ENCODE measurements around the gene CCDC39. TPM values are rescaled to one million over a fixed set of nuclear protein-coding genes. Genes with fewer than 3 reads are reported as not detected.

Gene CCDC39
- polyA plus RNA-seq (2013, experiment 1 of 2), result 0.85 TPM
- 0.51 TPM for polyA plus RNA-seq (2013, experiment 2 of 2)

- WGBS, result under 1% methylated on average over 56 of the region's 56 CpGs
- H3K4me1 ChIP-seq (ENCODE audit: insufficient read depth, low read length), result peaks cover 7% of the 10 kb centered on the region; the same call in 1 of the 2 replicates
These were observed at the start of gene CCDC39 for GRCh38 chr3:180679178-180680096. CCDC39 (minus strand) TSS chr3:180679489; CDS start chr3:180679380, 109 bp downstream.

GRCh38 chr3:180720012-180720411, 40.7 kb upstream of the CCDC39 start:
- no peak overlapping the region for H3K9ac ChIP-seq (ENCODE audit: low read depth, low read length)
- no CpG with 5 or more reads among the region's 1 CpG for WGBS
- H3K4me3 ChIP-seq (ENCODE audit: low read length), result no peak overlapping the region
- no peaks in the 10 kb centered on the region for H3K36me3 ChIP-seq (ENCODE audit: insufficient read depth, low read length)
- no peaks in the 10 kb centered on the region for H3K9me3 ChIP-seq (ENCODE audit: insufficient read depth, low read depth, low read length)
- H3K27me3 ChIP-seq (ENCODE audit: insufficient read depth, low read length), result no peaks in the 10 kb centered on the region
- no peak overlapping the region for H3K27ac ChIP-seq (ENCODE audit: low read depth, low read length)
- peaks cover 2% of the 10 kb centered on the region; the same call in 1 of the 2 replicates for H3K4me1 ChIP-seq (ENCODE audit: insufficient read depth, low read length)

More at GRCh38 chr3:180679178-180680096, at the start of gene CCDC39:
- no peaks in the 10 kb centered on the region for H3K36me3 ChIP-seq (ENCODE audit: insufficient read depth, low read length)
- peaks cover 6% of the 10 kb centered on the region; the same call in 1 of the 2 replicates for H3K27me3 ChIP-seq (ENCODE audit: insufficient read depth, low read length)
- H3K9ac ChIP-seq (ENCODE audit: low read depth, low read length), result peak within 1 kb of the TSS; percentile 24
- peak within 1 kb of the TSS; percentile 88 for H3K4me3 ChIP-seq (ENCODE audit: low read length)
- no peak within 1 kb of the TSS for H3K27ac ChIP-seq (ENCODE audit: low read depth, low read length)
- no peaks in the 10 kb centered on the region for H3K9me3 ChIP-seq (ENCODE audit: insufficient read depth, low read depth, low read length)

- WGBS, result 0% methylated on average over 1 of the region's 2 CpGs
- Histone ChIP-seq H3K9me3 (ENCODE audit: insufficient read depth, low read depth, low read length) (peaks cover 12% of the 10 kb centered on the region), H3K36me3 (ENCODE audit: insufficient read depth, low read length) (no peaks in the 10 kb centered on the region), H3K9ac (ENCODE audit: low read depth, low read length) (no peak overlapping the region), H3K27ac (ENCODE audit: low read depth, low read length) (peak overlapping the region; percentile 91; the same call in 1 of the 2 replicates), H3K4me3 (ENCODE audit: low read length) (peak overlapping the region; percentile 6; the same call in 1 of the 2 replicates), H3K4me1 (ENCODE audit: insufficient read depth, low read length) (peaks cover 32% of the 10 kb centered on the region), H3K27me3 (ENCODE audit: insufficient read depth, low read length) (no peaks in the 10 kb centered on the region)
These were observed 28.6 kb upstream of the CCDC39 start for GRCh38 chr3:180707896-180708295.

GRCh38 chr3:180705619-180706018, 26.3 kb upstream of the CCDC39 start:
- H3K4me1 ChIP-seq (ENCODE audit: insufficient read depth, low read length), result peaks cover 28% of the 10 kb centered on the region
- no peak overlapping the region for H3K27ac ChIP-seq (ENCODE audit: low read depth, low read length)
- H3K27me3 ChIP-seq (ENCODE audit: insufficient read depth, low read length), result no peaks in the 10 kb centered on the region
- no peaks in the 10 kb centered on the region for H3K36me3 ChIP-seq (ENCODE audit: insufficient read depth, low read length)
- 94% methylated on average over 4 of the region's 4 CpGs for WGBS
- H3K9ac ChIP-seq (ENCODE audit: low read depth, low read length), result no peak overlapping the region
- H3K9me3 ChIP-seq (ENCODE audit: insufficient read depth, low read depth, low read length), result peaks cover 15% of the 10 kb centered on the region
- H3K4me3 ChIP-seq (ENCODE audit: low read length), result no peak overlapping the region

GRCh38 chr3:180704532-180704931, 25.2 kb upstream of the CCDC39 start:
- H3K4me3 ChIP-seq (ENCODE audit: low read length), result no peak overlapping the region
- H3K27ac ChIP-seq (ENCODE audit: low read depth, low read length), result no peak overlapping the region
- no peaks in the 10 kb centered on the region for H3K27me3 ChIP-seq (ENCODE audit: insufficient read depth, low read length)
- H3K4me1 ChIP-seq (ENCODE audit: insufficient read depth, low read length), result peaks cover 28% of the 10 kb centered on the region
- H3K9me3 ChIP-seq (ENCODE audit: insufficient read depth, low read depth, low read length), result peaks cover 15% of the 10 kb centered on the region
- H3K36me3 ChIP-seq (ENCODE audit: insufficient read depth, low read length), result no peaks in the 10 kb centered on the region
- H3K9ac ChIP-seq (ENCODE audit: low read depth, low read length), result no peak overlapping the region

GRCh38 chr3:180700941-180701340, 21.7 kb upstream of the CCDC39 start:
- no peaks in the 10 kb centered on the region for H3K4me1 ChIP-seq (ENCODE audit: insufficient read depth, low read length)
- H3K27ac ChIP-seq (ENCODE audit: low read depth, low read length), result no peak overlapping the region
- 88% methylated on average over 3 of the region's 3 CpGs for WGBS
- H3K9me3 ChIP-seq (ENCODE audit: insufficient read depth, low read depth, low read length), result peaks cover 15% of the 10 kb centered on the region
- H3K36me3 ChIP-seq (ENCODE audit: insufficient read depth, low read length), result no peaks in the 10 kb centered on the region
- H3K27me3 ChIP-seq (ENCODE audit: insufficient read depth, low read length), result no peaks in the 10 kb centered on the region
- H3K4me3 ChIP-seq (ENCODE audit: low read length), result no peak overlapping the region
- H3K9ac ChIP-seq (ENCODE audit: low read depth, low read length), result no peak overlapping the region

GRCh38 chr3:180698760-180699270, 19.5 kb upstream of the CCDC39 start:
- H3K4me3 ChIP-seq (ENCODE audit: low read length), result no peak overlapping the region
- no peaks in the 10 kb centered on the region for H3K36me3 ChIP-seq (ENCODE audit: insufficient read depth, low read length)
- H3K27me3 ChIP-seq (ENCODE audit: insufficient read depth, low read length), result no peaks in the 10 kb centered on the region
- 85% methylated on average over 3 of the region's 3 CpGs for whole genome bisulfite sequencing
- no peak overlapping the region for H3K9ac ChIP-seq (ENCODE audit: low read depth, low read length)
- peaks cover 10% of the 10 kb centered on the region for H3K9me3 ChIP-seq (ENCODE audit: insufficient read depth, low read depth, low read length)
- H3K4me1 ChIP-seq (ENCODE audit: insufficient read depth, low read length), result no peaks in the 10 kb centered on the region
- H3K27ac ChIP-seq (ENCODE audit: low read depth, low read length), result no peak overlapping the region

GRCh38 chr3:180694321-180694720, 15.0 kb upstream of the CCDC39 start:
- no peaks in the 10 kb centered on the region for H3K36me3 ChIP-seq (ENCODE audit: insufficient read depth, low read length)

GRCh38 chr3:180693656-180694055, 14.4 kb upstream of the CCDC39 start:
- 100% methylated on average over 1 of the region's 1 CpG for WGBS
- Histone ChIP-seq H3K9me3 (ENCODE audit: insufficient read depth, low read depth, low read length) (no peaks in the 10 kb centered on the region), H3K36me3 (ENCODE audit: insufficient read depth, low read length) (no peaks in the 10 kb centered on the region), H3K9ac (ENCODE audit: low read depth, low read length) (no peak overlapping the region), H3K4me3 (ENCODE audit: low read length) (no peak overlapping the region), H3K4me1 (ENCODE audit: insufficient read depth, low read length) (no peaks in the 10 kb centered on the region), H3K27ac (ENCODE audit: low read depth, low read length) (no peak overlapping the region), H3K27me3 (ENCODE audit: insufficient read depth, low read length) (no peaks in the 10 kb centered on the region)

More at GRCh38 chr3:180694321-180694720, 15.0 kb upstream of the CCDC39 start:
- Histone ChIP-seq H3K4me3 (ENCODE audit: low read length) (no peak overlapping the region), H3K4me1 (ENCODE audit: insufficient read depth, low read length) (no peaks in the 10 kb centered on the region), H3K27me3 (ENCODE audit: insufficient read depth, low read length) (no peaks in the 10 kb centered on the region), H3K27ac (ENCODE audit: low read depth, low read length) (no peak overlapping the region), H3K9ac (ENCODE audit: low read depth, low read length) (no peak overlapping the region), H3K9me3 (ENCODE audit: insufficient read depth, low read depth, low read length) (no peaks in the 10 kb centered on the region)

- 44% methylated on average over 1 of the region's 1 CpG for WGBS
- H3K27ac ChIP-seq (ENCODE audit: low read depth, low read length), result no peak overlapping the region
- no peaks in the 10 kb centered on the region for H3K9me3 ChIP-seq (ENCODE audit: insufficient read depth, low read depth, low read length)
- no peaks in the 10 kb centered on the region for H3K4me1 ChIP-seq (ENCODE audit: insufficient read depth, low read length)
- no peak overlapping the region for H3K4me3 ChIP-seq (ENCODE audit: low read length)
- no peaks in the 10 kb centered on the region for H3K36me3 ChIP-seq (ENCODE audit: insufficient read depth, low read length)
- H3K9ac ChIP-seq (ENCODE audit: low read depth, low read length), result no peak overlapping the region
- no peaks in the 10 kb centered on the region for H3K27me3 ChIP-seq (ENCODE audit: insufficient read depth, low read length)
These were observed 10.8 kb upstream of the CCDC39 start for GRCh38 chr3:180690061-180690460.

GRCh38 chr3:180684807-180685206, 5.5 kb upstream of the CCDC39 start:
- 29% methylated on average over 3 of the region's 3 CpGs for WGBS
- H3K9ac ChIP-seq (ENCODE audit: low read depth, low read length), result no peak overlapping the region
- no peaks in the 10 kb centered on the region for H3K9me3 ChIP-seq (ENCODE audit: insufficient read depth, low read depth, low read length)
- peaks cover 7% of the 10 kb centered on the region; the same call in 1 of the 2 replicates for H3K4me1 ChIP-seq (ENCODE audit: insufficient read depth, low read length)
- H3K36me3 ChIP-seq (ENCODE audit: insufficient read depth, low read length), result no peaks in the 10 kb centered on the region
- no peaks in the 10 kb centered on the region for H3K27me3 ChIP-seq (ENCODE audit: insufficient read depth, low read length)
- no peak overlapping the region for H3K4me3 ChIP-seq (ENCODE audit: low read length)
- no peak overlapping the region for H3K27ac ChIP-seq (ENCODE audit: low read depth, low read length)

Measured in HUES64 (cell line).